Hepatocyte (in vitro differentiated cells): ENCODE results near the gene ASAP2. TPM values are rescaled to one million over a fixed set of nuclear protein-coding genes. Genes with fewer than 3 reads are reported as not detected.

Experiments
- DNase-seq: peaks from one replicate; pipeline ENCODE4 v3.0.0-alpha.2; 2016; ENCODE audit warnings: low spot score
- H2AFZ ChIP-seq: fragments of 200-600 bp; sonication (generic); 2 replicates; pipeline ENCODE4 v1.6.0; 2016; ENCODE audit warnings: antibody characterized with exemption, mild to moderate bottlenecking
- H3K27ac ChIP-seq: fragments of 200-600 bp; sonication (generic); 2 replicates; pipeline ENCODE4 v1.5.1; 2016; ENCODE audit warnings: mild to moderate bottlenecking
- H3K27me3 ChIP-seq: fragments of 200-600 bp; sonication (generic); 2 replicates; pipeline ENCODE4 v1.6.1; 2016
- H3K36me3 ChIP-seq: fragments of 200-600 bp; sonication (generic); replicated peaks from 2 replicates; pipeline ENCODE4 v1.5.1; 2016; ENCODE audit warnings: low read depth; ENCODE audit not compliant: insufficient read depth
- H3K4me1 ChIP-seq: fragments of 200-600 bp; sonication (generic); 2 replicates; pipeline ENCODE4 v1.5.1; 2016; ENCODE audit warnings: mild to moderate bottlenecking, moderate library complexity; ENCODE audit not compliant: insufficient read depth
- H3K4me2 ChIP-seq: fragments of 200-600 bp; sonication (generic); 2 replicates; pipeline ENCODE4 v1.6.0; 2016
- H3K4me3 ChIP-seq: fragments of 200-600 bp; sonication (generic); 2 replicates; pipeline ENCODE4 v1.5.1; 2016; ENCODE audit warnings: mild to moderate bottlenecking
- H3K79me2 ChIP-seq: fragments of 200-600 bp; sonication (generic); 2 replicates; pipeline ENCODE4 v1.6.0; 2017; ENCODE audit warnings: mild to moderate bottlenecking
- H3K9me2 ChIP-seq: fragments of 200-600 bp; sonication (generic); replicated peaks from 2 replicates; pipeline ENCODE4 v1.6.0; 2017; ENCODE audit warnings: mild to moderate bottlenecking; ENCODE audit not compliant: insufficient read depth
- H3K9me3 ChIP-seq: fragments of 200-600 bp; sonication (generic); 2 replicates; pipeline ENCODE4 v1.5.1; 2016; ENCODE audit warnings: low read depth, mild to moderate bottlenecking
- H4K20me1 ChIP-seq: fragments of 200-600 bp; sonication (generic); 2 replicates; pipeline ENCODE4 v1.6.0; 2016; ENCODE audit warnings: mild to moderate bottlenecking; ENCODE audit not compliant: insufficient read depth, poor library complexity, severe bottlenecking
- CTCF ChIP-seq: fragments of 200-600 bp; sonication (generic); IDR thresholded peaks from 2 replicates; pipeline ENCODE4 v1.5.1; 2016; ENCODE audit warnings: antibody characterized with exemption, mild to moderate bottlenecking; ENCODE audit not compliant: poor library complexity
- EZH2 ChIP-seq: fragments of 200-600 bp; sonication (generic); IDR thresholded peaks from 2 replicates; pipeline ENCODE4 v1.6.1; 2016; ENCODE audit warnings: antibody characterized with exemption, mild to moderate bottlenecking, borderline replicate concordance
- EZH2phosphoT487 ChIP-seq: fragments of 200-600 bp; sonication (generic); IDR thresholded peaks from one replicate; pipeline ENCODE4 v1.6.1; 2018; ENCODE audit warnings: antibody characterized with exemption, mild to moderate bottlenecking, low read depth, moderate library complexity; ENCODE audit not compliant: unreplicated experiment, severe bottlenecking
- WGBS: methylation state at CpG from one replicate; pipeline ENCODE4 v1.1.6; 2016; ENCODE audit warnings: low lambda C conversion rate; ENCODE audit errors: missing lambda C conversion rate; 5-methylcytosine and 5-hydroxymethylcytosine counted together
- polyA plus RNA-seq: library from polyadenylated mRNA; unstranded; fragments of >200 nt; fragmentation: Nextera tagmentation; extraction: Ambion mirVana; gene quantifications from 2 replicates; pipeline ENCODE4 v1.2.1, GENCODE V29; 2016
- total RNA-seq: library from RNA; depleted of rRNA; stranded (reverse); fragments of >200 nt; gene quantifications from 2 replicates; pipeline ENCODE4 v1.2.3, GENCODE V29; 2014

ASAP2 gene
- total and polyA plus RNA-seq, 2 experiments from 2014 or later = 13.7 to 21.3 TPM

- Histone ChIP-seq H4K20me1 (peaks cover 3% of the 10 kb centered on the region), H3K27ac (no peak overlapping the region), H3K79me2 (peaks cover 91% of the 10 kb centered on the region), H3K4me2 (no peak overlapping the region), H3K27me3 (no peaks in the 10 kb centered on the region), H3K36me3 (no peaks in the 10 kb centered on the region), H2AFZ (no peak overlapping the region), H3K9me2 (no peaks in the 10 kb centered on the region), H3K4me1 (peaks cover 49% of the 10 kb centered on the region), H3K4me3 (no peak overlapping the region), H3K9me3 (no peaks in the 10 kb centered on the region)
- no peak for DNase-seq
- TF ChIP-seq EZH2phosphoT487 (no peak), CTCF (no peak), EZH2 (no peak)
- 55% methylated on average over 7 of the region's 7 CpGs for WGBS
Measured at GRCh38 chr2:9232886-9233285, 26.3 kb downstream of the ASAP2 start.

GRCh38 chr2:9234680-9235146 lies 28.1 kb downstream of the ASAP2 start:
- no peaks in the 10 kb centered on the region for H3K36me3 ChIP-seq
- peaks cover 95% of the 10 kb centered on the region for H3K79me2 ChIP-seq
- no peaks in the 10 kb centered on the region for H3K9me2 ChIP-seq
- H2AFZ ChIP-seq = no peak overlapping the region
- no peaks in the 10 kb centered on the region for H3K9me3 ChIP-seq
- H4K20me1 ChIP-seq = no peaks in the 10 kb centered on the region
- H3K4me2 ChIP-seq = peak overlapping the region; percentile 50
- TF ChIP-seq EZH2 (no peak), EZH2phosphoT487 (no peak), CTCF (no peak)
- no peaks in the 10 kb centered on the region for H3K27me3 ChIP-seq
- H3K4me1 ChIP-seq = peaks cover 47% of the 10 kb centered on the region
- DNase-seq = peak; percentile 41
- 71% methylated on average over 9 of the region's 9 CpGs for WGBS
- H3K27ac ChIP-seq = peak overlapping the region; percentile 89
- H3K4me3 ChIP-seq = no peak overlapping the region

GRCh38 chr2:9235147-9236044 lies 28.8 kb downstream of the ASAP2 start:
- Histone ChIP-seq H3K9me2 (no peaks in the 10 kb centered on the region), H3K27me3 (no peaks in the 10 kb centered on the region), H3K27ac (peak overlapping the region; percentile 89), H4K20me1 (no peaks in the 10 kb centered on the region), H3K4me1 (peaks cover 40% of the 10 kb centered on the region), H3K79me2 (peaks cover 95% of the 10 kb centered on the region), H3K4me3 (no peak overlapping the region), H3K4me2 (peak overlapping the region; percentile 50), H3K9me3 (no peaks in the 10 kb centered on the region), H2AFZ (no peak overlapping the region), H3K36me3 (no peaks in the 10 kb centered on the region)
- TF ChIP-seq CTCF (no peak), EZH2phosphoT487 (no peak), EZH2 (no peak)
- DNase-seq = peak; percentile 26
- 60% methylated on average over 16 of the region's 16 CpGs for WGBS
